ENCODE measurements around the gene PIWIL4.

- peak; percentile 94 for TF ChIP-seq CTCF (conservative IDR thresholded peaks at IDR 0.05; ENCODE audit: low read length)
- no peak for TF ChIP-seq EZH2phosphoT487 (IDR thresholded peaks at IDR 0.05; ENCODE audit: borderline replicate concordance, low read depth, low read length)
These were observed 47.6 kb upstream of the PIWIL4 start for GRCh38 chr11:94519478-94520084.
